OCI-LY7 (cell line): ENCODE results near the gene NAPA. TPM values are rescaled to one million over a fixed set of nuclear protein-coding genes. Genes with fewer than 3 reads are reported as not detected.

Source experiments
- BruUV-seq: library from RNA; stranded (reverse); fragments of 400-500 nt; replicated peaks from 2 replicates; lab custom pipeline; 2021; lab: Mats Ljungman, UMichigan
- CTCF ChIA-PET: fragments of 300-600 bp; sonication (Branson Sonifier 250); formaldehyde crosslinking; loops from one replicate; lab custom pipeline; 2022; ENCODE audit warnings: antibody characterized with exemption; ENCODE audit not compliant: unreplicated experiment; lab: Charles Lee
- POLR2A ChIA-PET: fragments of 300-600 bp; sonication (Branson Sonifier 250); formaldehyde crosslinking; loops from one replicate; lab custom pipeline; 2022; ENCODE audit warnings: antibody characterized with exemption; lab: Charles Lee
- DNase-seq: peaks from one replicate; pipeline ENCODE4 v3.0.0-alpha.2; 2015; ENCODE audit warnings: low spot score
- H2AFZ ChIP-seq: fragments of 200-600 bp; sonication (generic), shearing (Covaris generic); 2 replicates; pipeline ENCODE4 v1.6.1; 2014; ENCODE audit warnings: mild to moderate bottlenecking, antibody characterized with exemption, low read length, moderate library complexity
- H3K27ac ChIP-seq: fragments of 200-600 bp; sonication (generic); 2 replicates; pipeline ENCODE4 v1.5.1; 2014; ENCODE audit warnings: mixed run types, low read depth, mild to moderate bottlenecking, moderate library complexity, low read length, inconsistent platforms; ENCODE audit not compliant: poor library complexity, severe bottlenecking
- H3K36me3 ChIP-seq: fragments of 200-600 bp; sonication (generic); 2 replicates; pipeline ENCODE4 v1.6.1; 2014; ENCODE audit warnings: mild to moderate bottlenecking, antibody characterized with exemption, low read length, moderate library complexity, mixed read lengths; ENCODE audit not compliant: insufficient read depth
- H3K4me1 ChIP-seq: fragments of 200-600 bp; sonication (generic); 2 replicates; pipeline ENCODE4 v1.5.1; 2014; ENCODE audit warnings: mild to moderate bottlenecking, low read length; ENCODE audit not compliant: insufficient read depth, poor library complexity, severe bottlenecking
- H3K4me2 ChIP-seq: fragments of 200-600 bp; sonication (generic); 2 replicates; pipeline ENCODE4 v1.6.1; 2014; ENCODE audit warnings: mild to moderate bottlenecking, low read length
- H3K4me3 ChIP-seq: fragments of 200-600 bp; sonication (generic); 2 replicates; pipeline ENCODE4 v1.5.1; 2014; ENCODE audit warnings: mild to moderate bottlenecking, low read depth, low read length; ENCODE audit not compliant: poor library complexity, severe bottlenecking
- H3K79me2 ChIP-seq: fragments of 200-600 bp; sonication (generic); 2 replicates; pipeline ENCODE4 v1.6.1; 2016; ENCODE audit warnings: low read depth, mild to moderate bottlenecking, low read length, moderate library complexity, mixed read lengths; ENCODE audit not compliant: insufficient read depth
- H3K9me2 ChIP-seq: fragments of 200-600 bp; sonication (generic); 2 replicates; pipeline ENCODE4 v1.6.1; 2016; ENCODE audit warnings: mild to moderate bottlenecking, low read length, mixed read lengths; ENCODE audit not compliant: insufficient read depth
- H3K9me3 ChIP-seq: fragments of 200-600 bp; sonication (generic); 2 replicates; pipeline ENCODE4 v1.6.1; 2014; ENCODE audit warnings: mild to moderate bottlenecking, mixed run types, low read length, mixed read lengths
- H4K20me1 ChIP-seq: fragments of 200-600 bp; sonication (generic); 2 replicates; pipeline ENCODE4 v1.6.1; 2014; ENCODE audit warnings: mild to moderate bottlenecking, antibody characterized with exemption, low read length, moderate library complexity, mixed read lengths; ENCODE audit not compliant: insufficient read depth
- EZH2phosphoT487 ChIP-seq: fragments of 200-600 bp; sonication (generic); IDR thresholded peaks from 2 replicates; pipeline ENCODE4 v1.6.1; 2018; ENCODE audit warnings: low read depth, borderline replicate concordance, mild to moderate bottlenecking, mixed run types, antibody characterized with exemption, low read length, moderate library complexity, mixed read lengths
- intact Hi-C: fragments of 100-400 bp; cut with micrococcal nuclease; formaldehyde crosslinking; loops from one replicate; pipeline ENCODE4 v1.10.0; 2022; ENCODE audit not compliant: unreplicated experiment
- total RNA-seq, 2 experiments: library from RNA; depleted of rRNA in 1 of 2; stranded (reverse); fragments of >200 nt in 1 of 2; shearing (Covaris generic) in 1 of 2; gene quantifications; 2 replicates each; pipeline ENCODE4 v1.2.3, GENCODE V29; 2014 to 2022
- TF ChIP-seq, protein P1 (sequence below): fragments of 200-600 bp; sonication (generic); conservative IDR thresholded peaks from 2 replicates; pipeline ENCODE4 v1.5.1; 2014; ENCODE audit warnings: mild to moderate bottlenecking, antibody characterized with exemption, low read length, moderate library complexity, mixed read lengths

NAPA gene
- total RNA-seq, 2 experiments from 2014 or later = 56.5 to 71.4 TPM

DNA sequence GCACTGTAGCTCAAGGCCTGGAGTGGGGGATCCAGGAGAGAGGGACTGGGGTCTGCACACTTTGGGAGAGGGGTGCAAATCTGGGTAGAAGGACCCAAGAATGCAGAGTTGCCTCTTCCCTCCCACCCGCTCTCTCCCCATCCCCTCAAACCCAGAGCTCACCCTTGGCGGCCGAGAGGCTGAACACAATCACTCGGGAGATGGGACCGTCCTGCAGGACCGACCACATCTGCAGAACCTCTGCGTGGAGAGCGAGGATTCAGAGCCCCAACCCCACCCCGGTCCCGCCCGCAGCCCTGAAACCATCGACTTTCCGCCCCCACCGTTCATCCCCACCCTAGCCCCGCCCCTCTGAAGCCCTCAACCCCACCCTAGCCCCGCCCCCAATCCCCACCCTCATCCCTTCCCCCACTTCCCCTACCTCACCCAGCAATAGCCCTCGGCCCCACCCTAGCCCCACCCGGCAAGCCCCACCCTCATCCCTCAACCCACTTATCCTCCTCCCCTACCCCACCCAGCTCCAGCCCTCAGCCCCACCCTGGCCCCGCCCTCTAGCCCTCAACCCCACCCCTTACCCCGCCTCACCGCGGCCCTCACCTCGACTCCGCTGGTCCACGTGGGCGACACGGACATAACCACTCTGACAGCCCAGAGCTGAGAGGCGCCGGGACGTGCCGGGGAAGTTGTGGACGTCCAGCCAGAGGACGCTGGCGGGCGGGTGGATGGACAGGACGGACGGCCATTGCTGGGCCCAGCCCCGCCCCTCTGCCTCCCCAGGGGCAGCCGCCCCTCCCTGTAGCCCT is 35.0 kb downstream of the NAPA start:
- BruUV-seq = no TSS peak
- Histone ChIP-seq H2AFZ (no peak overlapping the region), H3K9me2 (no peaks in the 10 kb centered on the region), H3K27ac (no peak overlapping the region), H3K4me1 (peaks cover 5% of the 10 kb centered on the region), H3K9me3 (no peaks in the 10 kb centered on the region), H3K4me3 (no peak overlapping the region), H3K4me2 (no peak overlapping the region), H3K36me3 (no peaks in the 10 kb centered on the region), H3K79me2 (no peaks in the 10 kb centered on the region; the same call in 1 of the 2 replicates), H4K20me1 (no peaks in the 10 kb centered on the region)
- CTCF ChIA-PET = no interaction called here
- POLR2A ChIA-PET = no interaction called here
- no peak for TF ChIP-seq EZH2phosphoT487
- TF ChIP-seq, protein P1, sequence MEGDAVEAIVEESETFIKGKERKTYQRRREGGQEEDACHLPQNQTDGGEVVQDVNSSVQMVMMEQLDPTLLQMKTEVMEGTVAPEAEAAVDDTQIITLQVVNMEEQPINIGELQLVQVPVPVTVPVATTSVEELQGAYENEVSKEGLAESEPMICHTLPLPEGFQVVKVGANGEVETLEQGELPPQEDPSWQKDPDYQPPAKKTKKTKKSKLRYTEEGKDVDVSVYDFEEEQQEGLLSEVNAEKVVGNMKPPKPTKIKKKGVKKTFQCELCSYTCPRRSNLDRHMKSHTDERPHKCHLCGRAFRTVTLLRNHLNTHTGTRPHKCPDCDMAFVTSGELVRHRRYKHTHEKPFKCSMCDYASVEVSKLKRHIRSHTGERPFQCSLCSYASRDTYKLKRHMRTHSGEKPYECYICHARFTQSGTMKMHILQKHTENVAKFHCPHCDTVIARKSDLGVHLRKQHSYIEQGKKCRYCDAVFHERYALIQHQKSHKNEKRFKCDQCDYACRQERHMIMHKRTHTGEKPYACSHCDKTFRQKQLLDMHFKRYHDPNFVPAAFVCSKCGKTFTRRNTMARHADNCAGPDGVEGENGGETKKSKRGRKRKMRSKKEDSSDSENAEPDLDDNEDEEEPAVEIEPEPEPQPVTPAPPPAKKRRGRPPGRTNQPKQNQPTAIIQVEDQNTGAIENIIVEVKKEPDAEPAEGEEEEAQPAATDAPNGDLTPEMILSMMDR = no peak
- DNase-seq = no peak
- intact Hi-C loops = loop anchor here (10.0 kb wide), 1 partner anchor 125 kb away; the partner anchor contains the start of gene BICRA

DNA sequence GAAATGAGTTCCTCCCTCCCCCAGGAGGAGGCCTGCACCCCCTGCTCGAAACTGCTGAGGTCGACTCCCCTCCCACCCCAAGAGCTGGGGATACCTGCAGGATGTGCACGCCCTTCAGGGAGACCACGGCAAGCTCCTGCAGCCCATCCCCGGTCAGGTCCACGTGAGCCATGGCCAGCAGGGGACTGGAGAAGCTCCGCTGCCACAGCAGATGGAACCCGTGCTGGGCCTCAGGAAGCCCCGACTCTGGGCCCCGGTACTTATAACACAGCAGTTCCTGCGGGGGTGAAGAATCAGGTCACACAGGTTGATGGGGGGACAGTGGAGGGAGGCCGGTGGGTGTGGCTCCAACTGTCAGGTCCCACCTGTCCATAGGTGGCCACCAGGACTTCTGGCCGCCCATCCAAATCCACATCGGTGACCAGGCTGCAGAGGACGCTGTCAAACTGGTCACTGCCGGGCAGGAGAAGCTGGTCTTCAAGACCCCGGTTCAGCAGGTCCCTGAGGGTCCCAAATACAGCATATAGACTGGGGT is 38.4 kb downstream of the NAPA start:
- no peaks in the 10 kb centered on the region for H3K9me3 ChIP-seq
- TF ChIP-seq, protein P1 = no peak
- no peak for TF ChIP-seq EZH2phosphoT487
- CTCF ChIA-PET = no interaction called here
- H3K79me2 ChIP-seq = no peaks in the 10 kb centered on the region
- BruUV-seq = no TSS peak
- POLR2A ChIA-PET = interaction anchor here (0.7 kb wide), 1 partner anchor 9 kb away, joined by 5 read pairs; no protein-coding TSS in a partner anchor
- H3K9me2 ChIP-seq = no peaks in the 10 kb centered on the region
- no peak overlapping the region for H2AFZ ChIP-seq
- H4K20me1 ChIP-seq = no peaks in the 10 kb centered on the region
- no peaks in the 10 kb centered on the region for H3K4me1 ChIP-seq
- H3K36me3 ChIP-seq = no peaks in the 10 kb centered on the region
- H3K4me2 ChIP-seq = no peak overlapping the region
- no peak for DNase-seq
- intact Hi-C loops = no loop called here
- no peak overlapping the region for H3K4me3 ChIP-seq
- no peak overlapping the region for H3K27ac ChIP-seq

DNA sequence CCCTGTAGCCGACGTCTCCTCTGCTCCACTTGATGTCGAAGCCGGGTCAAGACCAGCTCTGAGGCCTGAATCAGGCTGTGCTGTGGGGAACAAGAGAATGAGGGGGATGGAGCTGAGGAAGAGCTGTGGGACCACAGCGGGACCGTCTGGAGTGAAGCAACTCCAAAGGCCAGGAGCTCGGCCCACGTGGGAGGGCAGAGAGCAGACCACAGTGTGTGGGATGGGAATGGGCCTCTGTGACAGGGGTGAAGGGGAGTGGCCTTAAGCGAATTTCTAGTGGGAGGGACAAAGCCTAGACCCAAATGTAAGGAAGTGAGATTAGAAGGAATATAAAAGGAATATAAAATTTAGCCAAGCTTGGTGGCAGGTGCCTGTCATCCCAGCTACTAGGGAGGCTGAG is 39.4 kb downstream of the NAPA start:
- no peaks in the 10 kb centered on the region for H4K20me1 ChIP-seq
- H3K27ac ChIP-seq = no peak overlapping the region
- no peaks in the 10 kb centered on the region for H3K4me1 ChIP-seq
- DNase-seq = no peak
- no peak for TF ChIP-seq EZH2phosphoT487
- TF ChIP-seq, protein P1 = no peak
- H3K9me3 ChIP-seq = no peaks in the 10 kb centered on the region
- no peaks in the 10 kb centered on the region for H3K36me3 ChIP-seq
- H3K4me3 ChIP-seq = no peak overlapping the region
- H3K79me2 ChIP-seq = no peaks in the 10 kb centered on the region
- no peaks in the 10 kb centered on the region for H3K9me2 ChIP-seq
- ChIA-PET POLR2A (interaction anchor here (0.6 to 0.7 kb wide), 3 partner anchors 10 to 215 kb away, joined by 3 to 5 read pairs (median 3); no protein-coding TSS in a partner anchor), CTCF (no interaction called here)
- no peak overlapping the region for H2AFZ ChIP-seq
- no TSS peak for BruUV-seq
- intact Hi-C loops = no loop called here
- H3K4me2 ChIP-seq = no peak overlapping the region
